HepG2 (cell line): ENCODE measurements around the gene GFY. TPM values are rescaled to one million over a fixed set of nuclear protein-coding genes. Genes with fewer than 3 reads are reported as not detected.

Source experiments
- CREB1 ChIP-seq, 2 experiments: fragments of 450-650 bp in 1 of 2; IDR thresholded peaks; 2 replicates each; pipeline ENCODE4 v1.6.1; 2016 to 2017; ENCODE audit warnings: control low read depth in 1 of 2, mild to moderate bottlenecking in 1 of 2, missing compliant biosample characterization in 1 of 2, missing genetic modification characterization in 1 of 2
- DMAP1 ChIP-seq: IDR thresholded peaks from 2 replicates; pipeline ENCODE4 v1.6.1; 2016
- ELF4 ChIP-seq: sonication (generic); formaldehyde crosslinking; IDR thresholded peaks from 2 replicates; pipeline ENCODE4 v1.5.0; 2020; ENCODE audit warnings: missing genetic modification reagents, mild to moderate bottlenecking, moderate library complexity, borderline replicate concordance
- FOXA3 ChIP-seq: IDR thresholded peaks from 2 replicates; pipeline ENCODE4 v1.6.1; 2016; ENCODE audit warnings: missing genetic modification reagents, missing compliant biosample characterization
- GATA4 ChIP-seq: sonication (generic); IDR thresholded peaks from 2 replicates; pipeline ENCODE4 v1.6.1; 2016; ENCODE audit warnings: antibody characterized with exemption, low read depth, borderline replicate concordance
- HOXA3 ChIP-seq: sonication (generic); formaldehyde crosslinking; IDR thresholded peaks from 2 replicates; pipeline ENCODE4 v1.5.0; 2020; ENCODE audit warnings: missing genetic modification reagents
- MIXL1 ChIP-seq: IDR thresholded peaks from 2 replicates; pipeline ENCODE4 v1.6.1; 2016
- RBM39 ChIP-seq: fragments of 200-400 bp; formaldehyde crosslinking; IDR thresholded peaks from one replicate; pipeline ENCODE4 v1.6.1; 2018; ENCODE audit warnings: antibody characterized with exemption, mild to moderate bottlenecking, low read depth, low read length; ENCODE audit not compliant: poor library complexity, severe bottlenecking
- RELA ChIP-seq: sonication (generic); formaldehyde crosslinking; IDR thresholded peaks from 2 replicates; pipeline ENCODE4 v1.4.0; 2020; ENCODE audit warnings: missing genetic modification reagents
- RXRA ChIP-seq: sonication (generic); formaldehyde crosslinking; IDR thresholded peaks from 2 replicates; pipeline ENCODE4 v1.5.1; 2020; ENCODE audit warnings: missing genetic modification reagents
- SMARCE1 ChIP-seq: fragments of 450-650 bp; IDR thresholded peaks from 2 replicates; pipeline ENCODE4 v1.6.1; 2017; ENCODE audit warnings: borderline replicate concordance
- SNAPC2 ChIP-seq: sonication (generic); formaldehyde crosslinking; IDR thresholded peaks from 2 replicates; pipeline ENCODE4 v1.8.1; 2022; ENCODE audit warnings: mild to moderate bottlenecking, missing genetic modification reagents
- ZBTB42 ChIP-seq: sonication (generic); formaldehyde crosslinking; IDR thresholded peaks from 2 replicates; pipeline ENCODE4 v1.5.0; 2020; ENCODE audit warnings: mild to moderate bottlenecking, missing genetic modification reagents
- ZNF20 ChIP-seq: sonication (generic); formaldehyde crosslinking; IDR thresholded peaks from 2 replicates; pipeline ENCODE4 v1.4.0; 2020; ENCODE audit warnings: mild to moderate bottlenecking, moderate library complexity, missing genetic modification reagents
- ZNF274 ChIP-seq: sonication (generic); formaldehyde crosslinking; IDR thresholded peaks from 2 replicates; pipeline ENCODE4 v1.5.1; 2020; ENCODE audit warnings: mild to moderate bottlenecking, missing genetic modification reagents
- ZNF414 ChIP-seq: sonication (generic); formaldehyde crosslinking; IDR thresholded peaks from 2 replicates; pipeline ENCODE4 v1.5.0; 2020; ENCODE audit warnings: missing genetic modification reagents
- ZNF614 ChIP-seq: IDR thresholded peaks from 2 replicates; pipeline ENCODE4 v1.6.1; 2018; ENCODE audit warnings: missing biosample characterization, missing genetic modification reagents, inconsistent platforms, borderline replicate concordance
- ZNF615 ChIP-seq: sonication (generic); formaldehyde crosslinking; IDR thresholded peaks from 2 replicates; pipeline ENCODE4 v1.5.0; 2020; ENCODE audit warnings: mild to moderate bottlenecking, missing genetic modification reagents, borderline replicate concordance
- ZNF776 ChIP-seq: sonication (generic); formaldehyde crosslinking; IDR thresholded peaks from 2 replicates; pipeline ENCODE4 v1.4.0; 2020; ENCODE audit warnings: mild to moderate bottlenecking, missing genetic modification reagents
- polyA plus RNA-seq, 8 experiments: library from polyadenylated mRNA; depleted of rRNA in 3 of 8; stranded (reverse) in 7 of 8; unstranded in 1 of 8; fragments of >200 nt; fragmentation: Illumina TruSeq in 4 of 8; extraction: Trizol in 4 of 8; gene quantifications; 2 replicates each; pipeline versions ENCODE4 v1.2.1 to v1.2.3, GENCODE V29; 2011 to 2016; ENCODE audit warnings: low read depth in 4 of 8, missing spikeins in 1 of 8, mixed read lengths in 1 of 8; ENCODE audit not compliant: insufficient read depth in 1 of 8
- total RNA-seq, 5 experiments: library from RNA; depleted of rRNA; stranded (reverse); fragments of >200 nt; fragmentation: Illumina TruSeq; extraction: Trizol; gene quantifications; 2 replicates each; pipeline ENCODE4 v1.2.3, GENCODE V29; 2016; ENCODE audit warnings: low read depth in 1 of 5
- TF ChIP-seq, protein P1 (sequence below): sonication (generic); formaldehyde crosslinking; IDR thresholded peaks from 2 replicates; pipeline ENCODE4 v1.4.0; 2020; ENCODE audit warnings: mild to moderate bottlenecking, missing genetic modification reagents
- TF ChIP-seq, protein P2 (sequence below): sonication (generic); formaldehyde crosslinking; IDR thresholded peaks from 2 replicates; pipeline ENCODE4 v1.5.1; 2020; ENCODE audit warnings: missing genetic modification reagents, mild to moderate bottlenecking, borderline replicate concordance
- TF ChIP-seq, protein P3 (sequence below): sonication (generic); formaldehyde crosslinking; IDR thresholded peaks from 2 replicates; pipeline ENCODE4 v1.5.0; 2020; ENCODE audit warnings: missing genetic modification reagents
- TF ChIP-seq, protein P4 (sequence below): sonication (generic); formaldehyde crosslinking; IDR thresholded peaks from 2 replicates; pipeline ENCODE4 v1.5.0; 2020; ENCODE audit warnings: mild to moderate bottlenecking, low read depth, missing genetic modification reagents, borderline replicate concordance

The GFY gene
- total and polyA plus RNA-seq, 2 of the 13 experiments (the other 11 are each of a cell fraction or from before 2014, with no cell fraction given), result not detected

GRCh38 chr19:49453013-49453756, 28.0 kb downstream of the GFY start, which contains the start of gene ALDH16A1 (continued):
- TF ChIP-seq HOXA3, result peak; percentile 46
- TF ChIP-seq MIXL1 (CRISPR knock-in tag), result 0 out of 2 replicates have a peak, but pooled peaks have one; percentile 26
- TF ChIP-seq ZBTB42 (CRISPR knock-in tag), result peak; percentile 72; the same call in 1 of the 2 replicates
- TF ChIP-seq, protein P1, sequence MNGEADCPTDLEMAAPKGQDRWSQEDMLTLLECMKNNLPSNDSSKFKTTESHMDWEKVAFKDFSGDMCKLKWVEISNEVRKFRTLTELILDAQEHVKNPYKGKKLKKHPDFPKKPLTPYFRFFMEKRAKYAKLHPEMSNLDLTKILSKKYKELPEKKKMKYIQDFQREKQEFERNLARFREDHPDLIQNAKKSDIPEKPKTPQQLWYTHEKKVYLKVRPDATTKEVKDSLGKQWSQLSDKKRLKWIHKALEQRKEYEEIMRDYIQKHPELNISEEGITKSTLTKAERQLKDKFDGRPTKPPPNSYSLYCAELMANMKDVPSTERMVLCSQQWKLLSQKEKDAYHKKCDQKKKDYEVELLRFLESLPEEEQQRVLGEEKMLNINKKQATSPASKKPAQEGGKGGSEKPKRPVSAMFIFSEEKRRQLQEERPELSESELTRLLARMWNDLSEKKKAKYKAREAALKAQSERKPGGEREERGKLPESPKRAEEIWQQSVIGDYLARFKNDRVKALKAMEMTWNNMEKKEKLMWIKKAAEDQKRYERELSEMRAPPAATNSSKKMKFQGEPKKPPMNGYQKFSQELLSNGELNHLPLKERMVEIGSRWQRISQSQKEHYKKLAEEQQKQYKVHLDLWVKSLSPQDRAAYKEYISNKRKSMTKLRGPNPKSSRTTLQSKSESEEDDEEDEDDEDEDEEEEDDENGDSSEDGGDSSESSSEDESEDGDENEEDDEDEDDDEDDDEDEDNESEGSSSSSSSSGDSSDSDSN (CRISPR knock-in tag), result peak; percentile 42; the same call in 1 of the 2 replicates
- TF ChIP-seq ZNF614, result no peak
- TF ChIP-seq SNAPC2 (CRISPR knock-in tag), result 0 out of 2 replicates have a peak, but pooled peaks have one; percentile 29
- TF ChIP-seq ZNF274 (CRISPR knock-in tag), result peak; percentile 43; the same call in 1 of the 2 replicates
- TF ChIP-seq ZNF20 (CRISPR knock-in tag), result peak; percentile 84; the same call in 1 of the 2 replicates
- peak; percentile 30; the same call in 1 of the 2 replicates for TF ChIP-seq RXRA (CRISPR knock-in tag)
- peak; percentile 58 for TF ChIP-seq DMAP1 (CRISPR knock-in tag)
- TF ChIP-seq CREB1 (IDR thresholded peaks at IDR 0.05), result peak; percentile 66
- peak; percentile 43 for TF ChIP-seq CREB1 (CRISPR knock-in tag; IDR thresholded peaks at IDR 0.05)
- no peak for TF ChIP-seq RELA (CRISPR knock-in tag)
- TF ChIP-seq, protein P2, sequence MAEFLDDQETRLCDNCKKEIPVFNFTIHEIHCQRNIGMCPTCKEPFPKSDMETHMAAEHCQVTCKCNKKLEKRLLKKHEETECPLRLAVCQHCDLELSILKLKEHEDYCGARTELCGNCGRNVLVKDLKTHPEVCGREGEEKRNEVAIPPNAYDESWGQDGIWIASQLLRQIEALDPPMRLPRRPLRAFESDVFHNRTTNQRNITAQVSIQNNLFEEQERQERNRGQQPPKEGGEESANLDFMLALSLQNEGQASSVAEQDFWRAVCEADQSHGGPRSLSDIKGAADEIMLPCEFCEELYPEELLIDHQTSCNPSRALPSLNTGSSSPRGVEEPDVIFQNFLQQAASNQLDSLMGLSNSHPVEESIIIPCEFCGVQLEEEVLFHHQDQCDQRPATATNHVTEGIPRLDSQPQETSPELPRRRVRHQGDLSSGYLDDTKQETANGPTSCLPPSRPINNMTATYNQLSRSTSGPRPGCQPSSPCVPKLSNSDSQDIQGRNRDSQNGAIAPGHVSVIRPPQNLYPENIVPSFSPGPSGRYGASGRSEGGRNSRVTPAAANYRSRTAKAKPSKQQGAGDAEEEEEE, result peak; percentile 82; the same call in 1 of the 2 replicates
- no peak for TF ChIP-seq ZNF414 (CRISPR knock-in tag)
- TF ChIP-seq SMARCE1, result no peak
- TF ChIP-seq, protein P3, sequence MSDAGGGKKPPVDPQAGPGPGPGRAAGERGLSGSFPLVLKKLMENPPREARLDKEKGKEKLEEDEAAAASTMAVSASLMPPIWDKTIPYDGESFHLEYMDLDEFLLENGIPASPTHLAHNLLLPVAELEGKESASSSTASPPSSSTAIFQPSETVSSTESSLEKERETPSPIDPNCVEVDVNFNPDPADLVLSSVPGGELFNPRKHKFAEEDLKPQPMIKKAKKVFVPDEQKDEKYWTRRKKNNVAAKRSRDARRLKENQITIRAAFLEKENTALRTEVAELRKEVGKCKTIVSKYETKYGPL (CRISPR knock-in tag), result no peak
- TF ChIP-seq, protein P4, sequence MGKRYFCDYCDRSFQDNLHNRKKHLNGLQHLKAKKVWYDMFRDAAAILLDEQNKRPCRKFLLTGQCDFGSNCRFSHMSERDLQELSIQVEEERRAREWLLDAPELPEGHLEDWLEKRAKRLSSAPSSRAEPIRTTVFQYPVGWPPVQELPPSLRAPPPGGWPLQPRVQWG (CRISPR knock-in tag), result no peak
- no peak for TF ChIP-seq GATA4
- TF ChIP-seq RBM39, result peak; percentile 82
- peak; percentile 66; the same call in 1 of the 2 replicates for TF ChIP-seq ZNF776 (CRISPR knock-in tag)
- TF ChIP-seq ELF4, result no peak
- no peak for TF ChIP-seq ZNF615 (CRISPR knock-in tag)
- 0 out of 2 replicates have a peak, but pooled peaks have one; percentile 2 for TF ChIP-seq FOXA3 (CRISPR knock-in tag)
